ENCODE measurements around the gene TPO. TPM values are rescaled to one million over a fixed set of nuclear protein-coding genes. Genes with fewer than 3 reads are reported as not detected.

Gene TPO
- total RNA-seq, 2 experiments from 2014 or later: not detected

GRCh38 chr2:1437101-1437500 lies 23.8 kb downstream of the TPO start:
- H3K27ac Mint-ChIP-seq: no peak overlapping the region
- intact Hi-C loops (cut with micrococcal nuclease): no loop called here
- H3K4me1 Mint-ChIP-seq (ENCODE audit: low read depth): no peaks in the 10 kb centered on the region
- H3K36me3 Mint-ChIP-seq (ENCODE audit: low read depth): no peaks in the 10 kb centered on the region
- H3K9me3 Mint-ChIP-seq: peaks cover 2% of the 10 kb centered on the region
- no peaks in the 10 kb centered on the region for H3K27me3 Mint-ChIP-seq (ENCODE audit: low read depth)
- DNase-seq: no peak
- no peak overlapping the region for H3K4me3 Mint-ChIP-seq
- CTCF ChIA-PET: no interaction called here

GRCh38 chr2:1437537-1437936 lies 24.3 kb downstream of the TPO start:
- peaks cover 3% of the 10 kb centered on the region for H3K9me3 Mint-ChIP-seq
- no peaks in the 10 kb centered on the region for H3K36me3 Mint-ChIP-seq (ENCODE audit: low read depth)
- H3K4me1 Mint-ChIP-seq (ENCODE audit: low read depth): no peaks in the 10 kb centered on the region
- H3K4me3 Mint-ChIP-seq: no peak overlapping the region
- no peaks in the 10 kb centered on the region for H3K27me3 Mint-ChIP-seq (ENCODE audit: low read depth)
- no peak for DNase-seq
- intact Hi-C loops (cut with micrococcal nuclease): no loop called here
- CTCF ChIA-PET: no interaction called here
- no peak overlapping the region for H3K27ac Mint-ChIP-seq

- Mint-ChIP-seq H3K4me3 (no peak overlapping the region), H3K27me3 (ENCODE audit: low read depth) (no peaks in the 10 kb centered on the region), H3K4me1 (ENCODE audit: low read depth) (no peaks in the 10 kb centered on the region), H3K9me3 (peaks cover 3% of the 10 kb centered on the region), H3K27ac (no peak overlapping the region), H3K36me3 (ENCODE audit: low read depth) (no peaks in the 10 kb centered on the region)
- intact Hi-C loops (cut with micrococcal nuclease): no loop called here
- no peak for DNase-seq
- CTCF ChIA-PET: no interaction called here
Measured at GRCh38 chr2:1438972-1439371, 25.7 kb downstream of the TPO start.

GRCh38 chr2:1440581-1440980 lies 27.3 kb downstream of the TPO start:
- H3K27me3 Mint-ChIP-seq (ENCODE audit: low read depth): no peaks in the 10 kb centered on the region
- H3K4me1 Mint-ChIP-seq (ENCODE audit: low read depth): no peaks in the 10 kb centered on the region
- no peak for DNase-seq
- no peaks in the 10 kb centered on the region for H3K36me3 Mint-ChIP-seq (ENCODE audit: low read depth)
- no peak overlapping the region for H3K27ac Mint-ChIP-seq
- CTCF ChIA-PET: interaction anchor here (1.1 kb wide), 1 partner anchor 110 kb away, joined by 3 read pairs; no protein-coding TSS in a partner anchor
- intact Hi-C loops (cut with micrococcal nuclease): no loop called here
- no peak overlapping the region for H3K4me3 Mint-ChIP-seq
- peaks cover 3% of the 10 kb centered on the region for H3K9me3 Mint-ChIP-seq

- Mint-ChIP-seq H3K9me3 (peaks cover 3% of the 10 kb centered on the region), H3K36me3 (ENCODE audit: low read depth) (no peaks in the 10 kb centered on the region), H3K27me3 (ENCODE audit: low read depth) (peaks cover 13% of the 10 kb centered on the region), H3K4me3 (no peak overlapping the region), H3K27ac (no peak overlapping the region), H3K4me1 (ENCODE audit: low read depth) (no peaks in the 10 kb centered on the region)
- CTCF ChIA-PET: no interaction called here
- intact Hi-C loops (cut with micrococcal nuclease): no loop called here
- no peak for DNase-seq
Measured at GRCh38 chr2:1446301-1446700, 33.0 kb downstream of the TPO start.

- H3K27ac Mint-ChIP-seq: no peak overlapping the region
- H3K27me3 Mint-ChIP-seq (ENCODE audit: low read depth): peaks cover 13% of the 10 kb centered on the region
- no peaks in the 10 kb centered on the region for H3K9me3 Mint-ChIP-seq
- intact Hi-C loops (cut with micrococcal nuclease): no loop called here
- no peak for DNase-seq
- CTCF ChIA-PET: no interaction called here
- no peaks in the 10 kb centered on the region for H3K4me1 Mint-ChIP-seq (ENCODE audit: low read depth)
- H3K36me3 Mint-ChIP-seq (ENCODE audit: low read depth): no peaks in the 10 kb centered on the region
- H3K4me3 Mint-ChIP-seq: no peak overlapping the region
Measured at GRCh38 chr2:1448009-1448408, 34.7 kb downstream of the TPO start.

- no peaks in the 10 kb centered on the region for H3K9me3 Mint-ChIP-seq
- no peak for DNase-seq
- CTCF ChIA-PET: no interaction called here
- intact Hi-C loops (cut with micrococcal nuclease): no loop called here
- no peak overlapping the region for H3K27ac Mint-ChIP-seq
- H3K4me3 Mint-ChIP-seq: no peak overlapping the region
- peaks cover 13% of the 10 kb centered on the region for H3K27me3 Mint-ChIP-seq (ENCODE audit: low read depth)
- H3K4me1 Mint-ChIP-seq (ENCODE audit: low read depth): no peaks in the 10 kb centered on the region
- no peaks in the 10 kb centered on the region for H3K36me3 Mint-ChIP-seq (ENCODE audit: low read depth)
Measured at GRCh38 chr2:1450915-1451314, 37.7 kb downstream of the TPO start.

- Mint-ChIP-seq H3K9me3 (no peaks in the 10 kb centered on the region), H3K27me3 (ENCODE audit: low read depth) (peaks cover 13% of the 10 kb centered on the region), H3K36me3 (ENCODE audit: low read depth) (no peaks in the 10 kb centered on the region), H3K4me1 (ENCODE audit: low read depth) (no peaks in the 10 kb centered on the region), H3K4me3 (no peak overlapping the region), H3K27ac (no peak overlapping the region)
- CTCF ChIA-PET: no interaction called here
- DNase-seq: no peak
- intact Hi-C loops (cut with micrococcal nuclease): no loop called here
Measured at GRCh38 chr2:1451422-1451821, 38.2 kb downstream of the TPO start.

- no peak overlapping the region for H3K4me3 Mint-ChIP-seq
- H3K9me3 Mint-ChIP-seq: no peaks in the 10 kb centered on the region
- CTCF ChIA-PET: no interaction called here
- H3K36me3 Mint-ChIP-seq (ENCODE audit: low read depth): no peaks in the 10 kb centered on the region
- H3K27ac Mint-ChIP-seq: no peak overlapping the region
- H3K4me1 Mint-ChIP-seq (ENCODE audit: low read depth): no peaks in the 10 kb centered on the region
- intact Hi-C loops (cut with micrococcal nuclease): no loop called here
- DNase-seq: no peak
- peaks cover 13% of the 10 kb centered on the region for H3K27me3 Mint-ChIP-seq (ENCODE audit: low read depth)
Measured at GRCh38 chr2:1453561-1453960, 40.3 kb downstream of the TPO start.

- intact Hi-C loops (cut with micrococcal nuclease): no loop called here
- Mint-ChIP-seq H3K36me3 (ENCODE audit: low read depth) (no peaks in the 10 kb centered on the region), H3K27ac (no peak overlapping the region), H3K4me3 (no peak overlapping the region), H3K4me1 (ENCODE audit: low read depth) (no peaks in the 10 kb centered on the region), H3K9me3 (no peaks in the 10 kb centered on the region), H3K27me3 (ENCODE audit: low read depth) (peaks cover 7% of the 10 kb centered on the region)
- DNase-seq: no peak
- CTCF ChIA-PET: no interaction called here
Measured at GRCh38 chr2:1454346-1454745, 41.1 kb downstream of the TPO start.

- Mint-ChIP-seq H3K9me3 (no peaks in the 10 kb centered on the region), H3K4me1 (ENCODE audit: low read depth) (no peaks in the 10 kb centered on the region), H3K27me3 (ENCODE audit: low read depth) (peaks cover 5% of the 10 kb centered on the region), H3K4me3 (no peak overlapping the region), H3K36me3 (ENCODE audit: low read depth) (no peaks in the 10 kb centered on the region), H3K27ac (no peak overlapping the region)
- intact Hi-C loops (cut with micrococcal nuclease): no loop called here
- no peak for DNase-seq
- CTCF ChIA-PET: no interaction called here
Measured at GRCh38 chr2:1455466-1455865, 42.2 kb downstream of the TPO start.

GRCh38 chr2:1458432-1458831 lies 45.2 kb downstream of the TPO start:
- Mint-ChIP-seq H3K4me1 (ENCODE audit: low read depth) (no peaks in the 10 kb centered on the region), H3K27ac (no peak overlapping the region), H3K36me3 (ENCODE audit: low read depth) (no peaks in the 10 kb centered on the region), H3K9me3 (no peaks in the 10 kb centered on the region), H3K4me3 (no peak overlapping the region), H3K27me3 (ENCODE audit: low read depth) (no peaks in the 10 kb centered on the region)
- CTCF ChIA-PET: no interaction called here
- intact Hi-C loops (cut with micrococcal nuclease): no loop called here
- no peak for DNase-seq

- Mint-ChIP-seq H3K27me3 (ENCODE audit: low read depth) (no peaks in the 10 kb centered on the region), H3K27ac (no peak overlapping the region), H3K4me1 (ENCODE audit: low read depth) (no peaks in the 10 kb centered on the region), H3K9me3 (no peaks in the 10 kb centered on the region), H3K36me3 (ENCODE audit: low read depth) (no peaks in the 10 kb centered on the region), H3K4me3 (no peak overlapping the region)
- intact Hi-C loops (cut with micrococcal nuclease): no loop called here
- no peak for DNase-seq
- CTCF ChIA-PET: no interaction called here
Measured at GRCh38 chr2:1459727-1460126, 46.5 kb downstream of the TPO start.

GRCh38 chr2:1460851-1461418 lies 47.7 kb downstream of the TPO start:
- H3K36me3 Mint-ChIP-seq (ENCODE audit: low read depth): no peaks in the 10 kb centered on the region

More at GRCh38 chr2:1460851-1461418, 47.7 kb downstream of the TPO start:
- H3K4me1 Mint-ChIP-seq (ENCODE audit: low read depth): no peaks in the 10 kb centered on the region
- no peak overlapping the region for H3K27ac Mint-ChIP-seq
- CTCF ChIA-PET: no interaction called here
- H3K9me3 Mint-ChIP-seq: no peaks in the 10 kb centered on the region
- intact Hi-C loops (cut with micrococcal nuclease): no loop called here
- H3K4me3 Mint-ChIP-seq: no peak overlapping the region
- H3K27me3 Mint-ChIP-seq (ENCODE audit: low read depth): no peaks in the 10 kb centered on the region
- no peak for DNase-seq

Data from activated naive CD4-positive, alpha-beta T cell treated with anti-CD3 and anti-CD28 coated beads for 36 hours (primary cell).